Endothelial cell of umbilical vein (primary cell): Measurements from ENCODE around the gene ARHGEF40. TPM values are rescaled to one million over a fixed set of nuclear protein-coding genes. Genes with fewer than 3 reads are reported as not detected.

Experiments
- BruUV-seq: library from RNA; stranded (reverse); fragments of 400-500 nt; replicated peaks from 2 replicates; lab custom pipeline; 2021; lab: Mats Ljungman, UMichigan
- CTCF ChIA-PET: fragments of 300-600, 350-600 bp; sonication (Branson Sonifier 250); formaldehyde crosslinking; loops from one replicate; lab custom pipeline; 2021; ENCODE audit warnings: antibody characterized with exemption, inconsistent platforms; lab: Charles Lee
- POLR2A ChIA-PET: fragments of 300-600, 350-600 bp; sonication (Branson Sonifier 250); formaldehyde crosslinking; loops from one replicate; lab custom pipeline; 2021; ENCODE audit warnings: antibody characterized with exemption, inconsistent platforms; lab: Charles Lee
- DNase-seq: peaks from one replicate; pipeline ENCODE4 v3.0.0-alpha.2; 2011; ENCODE audit warnings: low read depth, low spot score
- FAIRE-seq: peaks from 2 replicates; lab custom pipeline; 2011; peaks lifted over from hg19 to GRCh38; lab: Jason Lieb, UNC
- H2AFZ ChIP-seq: 2 replicates; pipeline ENCODE4 v1.6.0; 2012; ENCODE audit warnings: low read depth, low read length, control low read depth, inconsistent platforms
- H3K27ac ChIP-seq: 2 replicates; pipeline ENCODE4 v1.5.1; 2011; ENCODE audit warnings: low read depth, mild to moderate bottlenecking, control low read depth, low read length, moderate library complexity; ENCODE audit not compliant: insufficient read depth
- H3K27me3 ChIP-seq, 2 experiments: 2 replicates each; pipeline versions ENCODE4 v1.6.0 to v1.6.1; 2011; ENCODE audit warnings: low read length in 2 of 2, mixed read lengths in 1 of 2; ENCODE audit not compliant: control insufficient read depth in 2 of 2, insufficient read depth in 2 of 2
- H3K36me3 ChIP-seq, 2 experiments: 2 replicates in 1 of 2; 3 replicates in 1 of 2; pipeline ENCODE4 v1.5.1; 2011; ENCODE audit warnings: low read length in 2 of 2, mild to moderate bottlenecking in 1 of 2, moderate library complexity in 1 of 2; ENCODE audit not compliant: control insufficient read depth in 2 of 2, insufficient read depth in 2 of 2; ENCODE audit errors: extremely low read depth in 1 of 2
- H3K4me1 ChIP-seq: 3 replicates; pipeline ENCODE4 v1.5.1; 2011; ENCODE audit warnings: mild to moderate bottlenecking, low read length; ENCODE audit not compliant: control insufficient read depth, insufficient read depth; ENCODE audit errors: extremely low read depth
- H3K4me2 ChIP-seq: 2 replicates; pipeline ENCODE4 v1.6.1; 2011; ENCODE audit warnings: low read length, control low read depth, mixed read lengths; ENCODE audit not compliant: insufficient read depth
- H3K4me3 ChIP-seq, 3 experiments: fragments of 200-600 bp in 1 of 3; sonication (generic), shearing (Covaris generic) in 1 of 3; replicated peaks in 1 of 3; 2 replicates each; pipeline ENCODE4 v1.5.1; 2011 to 2016; ENCODE audit warnings: control low read depth in 3 of 3, low read length in 3 of 3, mild to moderate bottlenecking in 2 of 3, inconsistent platforms in 1 of 3, low read depth in 1 of 3, moderate library complexity in 1 of 3; ENCODE audit not compliant: insufficient read depth in 1 of 3
- H3K79me2 ChIP-seq: 2 replicates; pipeline ENCODE4 v1.6.0; 2012; ENCODE audit warnings: low read length, inconsistent platforms; ENCODE audit not compliant: control insufficient read depth, insufficient read depth
- H3K9ac ChIP-seq: replicated peaks from 2 replicates; pipeline ENCODE3; 2011; ENCODE audit warnings: low read length, control low read depth; ENCODE audit not compliant: insufficient read depth; ENCODE audit errors: extremely low read depth
- H3K9me1 ChIP-seq: replicated peaks from 3 replicates; pipeline ENCODE4 v1.6.0; 2011; ENCODE audit warnings: mild to moderate bottlenecking, low read length; ENCODE audit not compliant: control insufficient read depth, insufficient read depth; ENCODE audit errors: extremely low read depth
- H3K9me3 ChIP-seq: replicated peaks from 2 replicates; pipeline ENCODE4 v1.5.1; 2012; ENCODE audit warnings: low read length, inconsistent platforms; ENCODE audit not compliant: control insufficient read depth, insufficient read depth
- H4K20me1 ChIP-seq: replicated peaks from 2 replicates; pipeline ENCODE3; 2011; ENCODE audit warnings: mild to moderate bottlenecking, low read length; ENCODE audit not compliant: control insufficient read depth, insufficient read depth; ENCODE audit errors: extremely low read depth
- EZH2 ChIP-seq: IDR thresholded peaks from 2 replicates; pipeline ENCODE4 v1.6.1; 2012; ENCODE audit warnings: borderline replicate concordance, low read depth, mild to moderate bottlenecking, moderate library complexity, low read length, inconsistent platforms; ENCODE audit not compliant: severe bottlenecking
- FOS ChIP-seq: IDR thresholded peaks from 2 replicates; pipeline ENCODE4 v1.6.1; 2011; ENCODE audit warnings: mild to moderate bottlenecking, low read length, moderate library complexity, borderline replicate concordance; ENCODE audit not compliant: insufficient read depth
- GATA2 ChIP-seq: IDR thresholded peaks from 2 replicates; pipeline ENCODE4 v1.7.0; 2011; ENCODE audit warnings: low read depth, mild to moderate bottlenecking, moderate library complexity, mixed read lengths, low read length; ENCODE audit not compliant: insufficient read length, insufficient read depth
- JUN ChIP-seq: IDR thresholded peaks from 2 replicates; pipeline ENCODE4 v1.6.1; 2011; ENCODE audit warnings: borderline replicate concordance, low read depth; ENCODE audit not compliant: insufficient read length, insufficient read depth
- MYC ChIP-seq: IDR thresholded peaks from one replicate; pipeline ENCODE4 v1.6.1; 2011; ENCODE audit warnings: mild to moderate bottlenecking, low read depth, low read length
- POLR2A ChIP-seq: IDR thresholded peaks from 2 replicates; pipeline ENCODE4 v1.6.1; 2012; ENCODE audit warnings: low read depth, mild to moderate bottlenecking, control low read depth, low read length
- POLR2AphosphoS5 ChIP-seq: IDR thresholded peaks from 2 replicates; pipeline ENCODE4 v1.6.1; 2012; ENCODE audit warnings: low read depth, mild to moderate bottlenecking, control low read depth, low read length, moderate library complexity; ENCODE audit not compliant: insufficient read depth
- dilution Hi-C: fragments of 300-500 bp; cut with MboI; formaldehyde crosslinking; loops from one replicate; pipeline ENCODE4 v1.15.0; 2019; ENCODE audit warnings: low sequenced_read_pairs; ENCODE audit not compliant: extremely low pct_ligation_motif_present
- intact Hi-C: fragments of 100-400 bp; cut with micrococcal nuclease; formaldehyde crosslinking; loops from one replicate; pipeline ENCODE4 v1.10.0; 2022
- polyA plus RNA-seq, 4 experiments: library from polyadenylated mRNA; depleted of rRNA in 3 of 4; stranded (reverse) in 3 of 4; unstranded in 1 of 4; fragments of >200 nt; gene quantifications; 2 replicates each; pipeline versions ENCODE4 v1.2.1 to v1.2.3, GENCODE V29; 2011 to 2012; ENCODE audit warnings: missing spikeins in 1 of 4
- total RNA-seq: library from RNA; stranded (reverse); gene quantifications from 2 replicates; pipeline ENCODE4 v1.2.3, GENCODE V29; 2021
- TF ChIP-seq, protein P1 (sequence below), 2 donors: IDR thresholded peaks; 1 replicate in 1 of 2; 2 replicates in 1 of 2; pipeline ENCODE4 v1.5.1; 2011; ENCODE audit warnings: low read length in 2 of 2, mild to moderate bottlenecking in 2 of 2, moderate library complexity in 2 of 2, control low read depth in 1 of 2, inconsistent platforms in 1 of 2, low read depth in 1 of 2; ENCODE audit not compliant: insufficient read depth in 1 of 2; ENCODE audit errors: extremely low read depth in 1 of 2
- TF ChIP-seq, protein P2 (sequence below): IDR thresholded peaks from 2 replicates; pipeline ENCODE4 v1.6.1; 2011; ENCODE audit not compliant: insufficient read depth, insufficient read length

The ARHGEF40 gene
- total and polyA plus RNA-seq, 2 donors (not counting 3 experiments of a cell fraction or from before 2014, with no cell fraction given), result 2.6 to 19.9 TPM

DNA sequence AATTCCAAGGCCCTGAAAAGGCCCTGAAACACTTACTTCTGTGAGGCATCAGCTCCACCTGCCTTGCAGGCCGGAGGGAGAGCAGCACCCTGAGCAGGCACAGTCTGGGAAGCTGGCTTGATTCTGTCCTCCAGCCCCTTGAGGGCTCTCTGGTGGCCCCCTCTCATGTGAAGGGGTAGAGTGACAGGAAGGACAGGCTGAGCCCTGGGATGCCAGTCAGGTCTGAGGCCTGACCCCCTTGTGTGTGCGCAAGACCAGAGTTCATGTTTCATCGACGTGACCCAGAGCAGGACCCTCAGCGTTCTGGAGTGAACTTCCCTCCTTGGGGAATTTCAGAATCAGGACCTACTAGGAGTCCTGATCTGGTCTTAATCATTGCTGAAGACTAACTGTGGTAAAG is 11.2 kb upstream of the ARHGEF40 start:
- intact Hi-C loops, result no loop called here
- dilution Hi-C loops, result no loop called here

More for the DNA sequence above, 11.2 kb upstream of the ARHGEF40 start:
- no peak overlapping the region for H2AFZ ChIP-seq
- H4K20me1 ChIP-seq, result no peaks in the 10 kb centered on the region
- no peak overlapping the region for H3K9ac ChIP-seq
- no peak overlapping the region for H3K4me2 ChIP-seq
- FAIRE-seq, result no peak
- POLR2A ChIA-PET, result no interaction called here
- H3K36me3 ChIP-seq, result no peaks in the 10 kb centered on the region
- no peaks in the 10 kb centered on the region for H3K9me1 ChIP-seq
- H3K9me3 ChIP-seq, result no peaks in the 10 kb centered on the region
- H3K4me3 ChIP-seq, result no peak overlapping the region
- no TSS peak for BruUV-seq
- no peak overlapping the region for H3K27ac ChIP-seq
- TF ChIP-seq POLR2AphosphoS5 (no peak), JUN (no peak), POLR2A (no peak), GATA2 (no peak), FOS (no peak), EZH2 (no peak), MYC (no peak)
- TF ChIP-seq, protein P1, sequence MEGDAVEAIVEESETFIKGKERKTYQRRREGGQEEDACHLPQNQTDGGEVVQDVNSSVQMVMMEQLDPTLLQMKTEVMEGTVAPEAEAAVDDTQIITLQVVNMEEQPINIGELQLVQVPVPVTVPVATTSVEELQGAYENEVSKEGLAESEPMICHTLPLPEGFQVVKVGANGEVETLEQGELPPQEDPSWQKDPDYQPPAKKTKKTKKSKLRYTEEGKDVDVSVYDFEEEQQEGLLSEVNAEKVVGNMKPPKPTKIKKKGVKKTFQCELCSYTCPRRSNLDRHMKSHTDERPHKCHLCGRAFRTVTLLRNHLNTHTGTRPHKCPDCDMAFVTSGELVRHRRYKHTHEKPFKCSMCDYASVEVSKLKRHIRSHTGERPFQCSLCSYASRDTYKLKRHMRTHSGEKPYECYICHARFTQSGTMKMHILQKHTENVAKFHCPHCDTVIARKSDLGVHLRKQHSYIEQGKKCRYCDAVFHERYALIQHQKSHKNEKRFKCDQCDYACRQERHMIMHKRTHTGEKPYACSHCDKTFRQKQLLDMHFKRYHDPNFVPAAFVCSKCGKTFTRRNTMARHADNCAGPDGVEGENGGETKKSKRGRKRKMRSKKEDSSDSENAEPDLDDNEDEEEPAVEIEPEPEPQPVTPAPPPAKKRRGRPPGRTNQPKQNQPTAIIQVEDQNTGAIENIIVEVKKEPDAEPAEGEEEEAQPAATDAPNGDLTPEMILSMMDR (IDR thresholded peaks at IDR 0.05; ENCODE audit: extremely low read depth in 1 of 2, insufficient read depth in 1 of 2, low read depth in 1 of 2, low read length in 2 of 2), result no peak
- TF ChIP-seq, protein P2, sequence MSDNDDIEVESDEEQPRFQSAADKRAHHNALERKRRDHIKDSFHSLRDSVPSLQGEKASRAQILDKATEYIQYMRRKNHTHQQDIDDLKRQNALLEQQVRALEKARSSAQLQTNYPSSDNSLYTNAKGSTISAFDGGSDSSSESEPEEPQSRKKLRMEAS, result no peak
- peaks cover 14 to 30% of the 10 kb centered on the region in 2 experiments for H3K27me3 ChIP-seq
- no peak for DNase-seq
- H3K79me2 ChIP-seq, result no peaks in the 10 kb centered on the region
- no peaks in the 10 kb centered on the region for H3K4me1 ChIP-seq
- CTCF ChIA-PET, result interaction anchor here (0.9 to 1.8 kb wide), 3 partner anchors 10 to 44 kb away, joined by 4 to 8 read pairs (median 5); no protein-coding TSS in a partner anchor
